Measurements from ENCODE around the gene SLC24A4. TPM values are rescaled to one million over a fixed set of nuclear protein-coding genes. Genes with fewer than 3 reads are reported as not detected.

Gene SLC24A4
- total RNA-seq, 6 donors from 2014 or later: 0.49 to 5.7 (median 2.0) TPM

- Histone ChIP-seq H3K27me3 (no peaks in the 10 kb centered on the region), H3K4me1 (no peaks in the 10 kb centered on the region), H3K36me3 (no peaks in the 10 kb centered on the region), H3K9me3 (no peaks in the 10 kb centered on the region), H3K4me3 (no peak overlapping the region), H3K27ac (no peak overlapping the region)
- TF ChIP-seq CTCF (IDR thresholded peaks at IDR 0.05): no peak
- TF ChIP-seq POLR2A (IDR thresholded peaks at IDR 0.05): no peak
- TF ChIP-seq EP300 (IDR thresholded peaks at IDR 0.05): no peak
- WGBS, 2 donors: 95 to 100% methylated on average over 2 of the region's 2 CpGs
- peak in 1 of 2 donors; percentile 60 for ATAC-seq (ENCODE audit: low FRiP score in 2 of 2)
- DNase-seq: no peak
Observed at GRCh38 chr14:92372230-92372629, 49.3 kb downstream of the SLC24A4 start.

- no peaks in the 10 kb centered on the region for H3K4me1 ChIP-seq
- H3K9me3 ChIP-seq: no peaks in the 10 kb centered on the region
- H3K27ac ChIP-seq: no peak overlapping the region
- TF ChIP-seq POLR2A (IDR thresholded peaks at IDR 0.05) (no peak), EP300 (IDR thresholded peaks at IDR 0.05) (no peak), CTCF (IDR thresholded peaks at IDR 0.05) (no peak), POLR2AphosphoS5 (IDR thresholded peaks at IDR 0.05) (no peak)
- no peak for DNase-seq
- no peak for ATAC-seq (ENCODE audit: low FRiP score in 2 of 2)
- no peaks in the 10 kb centered on the region for H3K36me3 ChIP-seq
- 83 to 90% methylated on average over 7 of the region's 7 CpGs for WGBS, 2 donors
- no peaks in the 10 kb centered on the region for H3K27me3 ChIP-seq
- H3K4me3 ChIP-seq: no peak overlapping the region
Observed at GRCh38 chr14:92373336-92373735, 50.4 kb downstream of the SLC24A4 start.

DNA sequence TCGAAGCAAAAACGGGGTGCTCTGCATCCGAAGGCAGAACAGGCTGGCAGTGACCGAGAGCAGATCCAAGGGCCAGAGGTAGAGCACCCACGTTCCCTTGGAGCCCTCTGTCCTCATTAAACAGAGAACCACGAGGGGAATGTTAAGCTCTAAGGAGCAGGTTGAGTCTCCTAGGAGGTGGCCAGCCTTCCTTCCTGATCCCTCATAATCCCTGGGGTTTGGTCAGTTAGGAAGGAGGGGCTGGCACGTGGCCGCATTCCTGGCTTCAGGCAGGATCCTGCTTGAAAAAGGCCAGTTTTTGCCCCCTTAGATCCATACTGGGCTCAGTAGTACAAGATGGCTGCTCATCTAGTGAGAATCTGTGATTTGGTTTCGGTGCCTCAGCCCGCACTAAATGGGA, 57.2 kb downstream of the SLC24A4 start:
- Histone ChIP-seq H3K4me1 (no peaks in the 10 kb centered on the region), H3K27ac (no peak overlapping the region), H3K4me3 (no peak overlapping the region), H3K36me3 (no peaks in the 10 kb centered on the region), H3K27me3 (no peaks in the 10 kb centered on the region), H3K9me3 (no peaks in the 10 kb centered on the region)
- WGBS, 2 donors: 93 to 94% methylated on average over 4 to 10 of the region's 10 CpGs
- DNase-seq (no peak), ATAC-seq (ENCODE audit: low FRiP score in 2 of 2) (no peak)
- TF ChIP-seq POLR2AphosphoS5 (IDR thresholded peaks at IDR 0.05): no peak
- TF ChIP-seq EP300 (IDR thresholded peaks at IDR 0.05): no peak
- TF ChIP-seq CTCF (IDR thresholded peaks at IDR 0.05): no peak
- no peak for TF ChIP-seq POLR2A (IDR thresholded peaks at IDR 0.05)

- no peaks in the 10 kb centered on the region for H3K9me3 ChIP-seq
- DNase-seq (no peak), ATAC-seq (ENCODE audit: low FRiP score in 2 of 2) (no peak)
- no peak overlapping the region for H3K4me3 ChIP-seq
- H3K27ac ChIP-seq: no peak overlapping the region
- no peaks in the 10 kb centered on the region for H3K27me3 ChIP-seq
- no peaks in the 10 kb centered on the region for H3K36me3 ChIP-seq
- H3K4me1 ChIP-seq: no peaks in the 10 kb centered on the region
- WGBS, 2 donors: 93 to 98% methylated on average over 3 to 9 of the region's 9 CpGs
- TF ChIP-seq POLR2A (IDR thresholded peaks at IDR 0.05) (no peak), POLR2AphosphoS5 (IDR thresholded peaks at IDR 0.05) (no peak), CTCF (IDR thresholded peaks at IDR 0.05) (no peak), EP300 (IDR thresholded peaks at IDR 0.05) (no peak)
Observed at GRCh38 chr14:92380582-92380981, 57.6 kb downstream of the SLC24A4 start.

GRCh38 chr14:92382677-92383076, 59.7 kb downstream of the SLC24A4 start:
- H3K4me1 ChIP-seq: no peaks in the 10 kb centered on the region
- H3K36me3 ChIP-seq: no peaks in the 10 kb centered on the region
- H3K4me3 ChIP-seq: no peak overlapping the region
- DNase-seq (no peak), ATAC-seq (ENCODE audit: low FRiP score in 2 of 2) (no peak)
- 70 to 82% methylated on average over 4 of the region's 4 CpGs for WGBS, 2 donors
- no peak overlapping the region for H3K27ac ChIP-seq
- TF ChIP-seq POLR2AphosphoS5 (IDR thresholded peaks at IDR 0.05): no peak
- TF ChIP-seq CTCF (IDR thresholded peaks at IDR 0.05): peak in 1 of 6 experiments; percentile 32
- TF ChIP-seq EP300 (IDR thresholded peaks at IDR 0.05): no peak
- no peak for TF ChIP-seq POLR2A (IDR thresholded peaks at IDR 0.05)
- no peaks in the 10 kb centered on the region for H3K9me3 ChIP-seq
- no peaks in the 10 kb centered on the region for H3K27me3 ChIP-seq

All from upper lobe of left lung (tissue), 6 donors.